HG03439 (cell line): Measurements from ENCODE around the gene CHERP.
"Not testable (repeated sequence)": the region's sequence is repeated elsewhere in the genome, so short reads cannot be mapped to it uniquely, and the experiment has no call there.

Source experiments
- ATAC-seq: cut with Tn5 transposase; IDR thresholded peaks from one replicate; pipeline ENCODE4 v1.9.1; 2021; ENCODE audit warnings: mild to moderate bottlenecking, moderate library complexity; ENCODE audit not compliant: unreplicated experiment

CHERP gene

GRCh38 chr19:16576690-16577530, 34.7 kb upstream of the CHERP start:
- ATAC-seq: no peak

GRCh38 chr19:16575861-16576689, 33.8 kb upstream of the CHERP start:
- no peak for ATAC-seq

DNA sequence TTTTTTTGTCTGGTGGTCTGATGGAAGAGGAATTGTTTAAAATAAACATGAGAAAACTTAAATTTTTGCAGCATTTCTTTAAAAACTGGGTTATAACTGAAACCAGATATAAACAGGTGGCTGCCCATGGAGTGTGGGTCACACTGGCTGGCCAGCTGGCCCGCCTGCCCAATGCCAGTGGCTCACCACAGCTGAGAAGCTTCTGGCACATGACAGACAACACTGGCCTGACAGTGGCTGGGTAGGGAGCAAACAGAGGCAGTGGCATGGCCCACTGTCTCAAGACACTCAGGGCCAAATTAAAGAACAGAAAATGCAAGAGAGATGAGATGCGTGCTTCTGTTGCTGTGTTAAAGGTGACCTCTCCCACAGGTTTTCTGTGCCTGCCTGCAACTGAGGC, 33.0 kb upstream of the CHERP start:
- no peak for ATAC-seq

DNA sequence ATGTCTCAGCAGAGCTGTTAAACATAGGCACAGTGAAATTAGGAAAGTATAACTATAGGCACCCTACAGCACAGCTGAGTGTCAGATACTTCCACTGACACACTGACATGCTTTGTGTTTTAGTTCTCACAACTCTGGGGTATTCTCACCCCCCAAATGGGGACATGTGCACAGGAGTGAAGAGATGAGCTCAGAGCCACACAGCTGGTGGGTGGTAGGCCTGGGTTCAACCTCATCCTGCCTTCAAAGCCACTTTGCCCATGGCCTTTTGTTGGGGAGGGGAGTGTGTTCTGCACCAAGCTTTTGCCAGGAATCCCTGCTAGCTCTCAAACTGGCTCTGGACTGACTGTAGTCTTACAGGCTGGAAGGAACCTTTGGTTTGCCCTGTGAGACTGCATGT, 31.7 kb upstream of the CHERP start:
- no peak for ATAC-seq

- no peak for ATAC-seq
Measured at GRCh38 chr19:16573296-16573695, 31.1 kb upstream of the CHERP start.

- ATAC-seq: peak; percentile 80
Measured at GRCh38 chr19:16572332-16573211, 30.3 kb upstream of the CHERP start, which contains the start of gene SLC35E1. Gene SLC35E1, minus strand, starts transcription at chr19:16572415. Its CDS starts 51 bp downstream, at chr19:16572364.

DNA sequence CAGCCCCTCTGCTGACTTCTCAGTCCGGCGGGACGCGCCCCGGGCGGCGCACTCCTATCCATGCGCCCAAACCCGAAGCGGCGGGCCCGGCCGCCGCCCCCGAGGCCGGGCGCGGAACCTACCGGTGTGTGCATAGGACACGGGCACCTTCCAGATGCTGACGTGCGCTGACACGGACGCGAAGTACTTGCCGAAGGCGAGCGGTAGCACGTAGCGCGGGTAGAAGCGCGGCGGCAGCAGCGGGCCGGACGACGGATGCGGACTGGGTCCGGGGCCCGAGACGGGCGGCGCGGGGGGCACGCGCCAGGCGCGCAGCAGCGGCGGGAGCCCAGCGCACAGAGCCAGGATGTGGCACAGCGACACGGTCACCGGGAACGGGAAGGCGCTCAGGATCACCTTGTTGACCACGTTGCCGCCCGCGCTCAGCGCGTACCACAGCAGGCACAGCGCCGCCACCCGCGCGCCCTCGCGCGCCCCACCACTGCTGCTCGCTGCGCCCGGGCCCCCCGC, 29.6 kb upstream of the CHERP start:
- ATAC-seq: no peak

- ATAC-seq: no peak
Measured at GRCh38 chr19:16571283-16571682, 29.0 kb upstream of the CHERP start.

DNA sequence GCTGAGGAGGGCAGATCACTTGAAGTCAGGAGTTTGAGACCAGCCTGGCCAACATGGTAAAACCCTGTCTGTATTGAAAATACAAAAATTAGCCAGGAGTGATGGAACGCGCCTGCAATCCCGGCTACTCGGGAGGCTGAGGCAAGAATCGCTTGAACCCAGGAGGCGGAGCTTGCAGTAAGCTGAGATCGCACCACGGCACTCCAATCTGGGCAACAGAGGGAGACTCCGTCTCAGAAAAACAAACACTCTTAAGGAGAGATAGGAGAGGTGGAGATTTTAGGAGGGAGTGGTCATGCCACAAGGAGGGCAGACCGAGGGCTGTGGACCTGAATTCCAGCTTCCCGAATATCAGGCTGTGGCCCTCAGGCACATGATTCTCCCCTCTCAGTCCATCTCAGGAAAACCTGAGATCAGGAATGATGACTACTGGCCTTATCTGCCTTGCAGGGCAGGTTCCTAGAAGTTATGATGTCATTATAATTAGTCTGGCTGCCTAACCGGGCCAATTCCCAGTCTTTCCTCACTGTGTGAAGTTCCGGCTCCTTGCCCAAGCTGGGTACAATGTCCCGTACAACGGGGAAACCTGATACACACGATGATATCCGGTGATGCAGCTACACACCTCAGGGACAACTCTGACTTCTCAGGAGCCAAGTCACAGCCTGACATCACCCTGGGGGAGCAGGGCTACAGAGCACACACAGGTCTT, 27.5 kb upstream of the CHERP start:
- no peak for ATAC-seq

GRCh38 chr19:16566702-16567101, 24.5 kb upstream of the CHERP start:
- ATAC-seq: no peak

DNA sequence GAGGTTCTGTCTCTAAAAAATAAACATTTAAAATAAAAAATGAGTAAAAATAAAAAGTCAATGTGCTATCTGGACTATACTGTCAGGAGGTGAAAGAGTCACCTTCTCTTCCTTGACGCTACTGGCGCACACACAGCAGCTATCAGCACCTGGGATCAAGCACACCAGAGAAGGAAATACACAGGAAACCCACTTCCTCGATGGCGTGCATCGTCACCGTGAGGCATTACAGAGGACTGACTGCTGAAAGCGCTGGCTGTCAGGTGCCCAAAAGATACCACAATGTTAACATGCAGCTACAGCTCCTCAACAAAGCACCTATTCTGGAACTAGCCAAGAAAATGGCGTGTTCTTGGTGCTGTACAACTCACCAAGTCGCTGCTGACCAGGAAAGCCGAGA, 23.9 kb upstream of the CHERP start:
- ATAC-seq: no peak

DNA sequence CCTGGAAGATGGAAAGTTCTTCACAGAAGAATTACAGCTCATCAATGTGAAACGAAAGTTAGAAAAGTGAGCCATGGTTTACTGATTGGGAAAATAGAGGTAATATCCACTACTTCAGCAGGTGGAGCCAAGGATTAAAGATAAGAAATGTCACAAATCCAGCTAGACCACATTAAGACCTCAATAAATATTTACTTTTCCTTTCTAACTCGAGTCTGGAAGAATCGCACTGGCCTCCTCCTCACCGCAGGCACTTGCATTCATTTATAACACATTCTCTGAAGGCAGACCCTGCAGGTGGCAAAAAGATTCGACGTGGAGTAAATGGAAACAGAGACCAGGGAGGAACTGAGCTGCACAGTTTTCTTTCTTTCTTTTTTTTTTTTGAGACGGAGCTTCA, 22.6 kb upstream of the CHERP start:
- no peak for ATAC-seq

- no peak for ATAC-seq
Measured at GRCh38 chr19:16562608-16563025, 20.4 kb upstream of the CHERP start.

- ATAC-seq: no peak
Measured at GRCh38 chr19:16561382-16561781, 19.1 kb upstream of the CHERP start.

DNA sequence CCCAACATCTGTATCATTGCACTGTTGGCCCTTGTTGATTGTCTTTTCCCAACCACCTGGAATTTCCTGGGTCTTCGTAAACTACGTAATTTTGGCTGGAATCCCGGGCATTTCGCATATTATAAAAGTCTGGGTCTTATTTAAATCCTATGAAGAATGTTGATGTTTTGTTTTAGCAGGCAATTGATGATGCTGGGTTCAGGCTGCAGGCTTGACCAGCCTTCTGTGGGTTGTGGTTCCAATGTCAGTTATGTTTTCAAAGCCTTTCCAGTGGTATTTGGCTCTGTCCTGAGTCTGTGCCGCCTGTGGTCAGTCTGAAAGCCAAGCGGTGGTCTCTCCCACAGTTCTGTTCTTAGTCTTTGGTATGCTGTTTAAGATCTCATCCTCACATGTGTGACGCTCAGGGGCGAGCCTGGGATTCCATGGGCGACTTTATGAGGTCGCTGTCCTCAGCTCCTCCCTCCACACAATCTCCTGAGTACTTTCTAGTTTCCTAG, 17.6 kb upstream of the CHERP start:
- no peak for ATAC-seq

DNA sequence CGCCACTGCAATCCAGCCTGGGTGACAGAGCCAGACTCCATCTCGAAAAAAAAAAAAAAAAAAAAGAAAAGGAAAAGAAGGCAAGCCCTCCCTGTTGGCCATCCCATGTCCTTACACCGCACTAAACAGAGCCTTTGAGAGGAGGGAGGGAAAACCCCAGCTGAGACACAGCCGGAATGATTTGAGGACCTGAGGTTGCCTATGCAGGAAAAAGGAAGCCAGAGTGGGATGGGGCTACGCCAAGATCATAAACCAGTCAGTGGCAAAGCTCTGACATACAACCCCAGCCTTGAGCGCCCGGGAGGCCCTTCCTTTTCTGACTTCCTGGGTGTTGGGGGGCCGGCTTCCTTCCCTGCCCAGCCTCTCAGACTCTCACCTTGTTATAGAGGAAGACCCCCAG, 12.5 kb upstream of the CHERP start:
- ATAC-seq: no peak

- not testable (repeated sequence) for ATAC-seq
Measured at GRCh38 chr19:16551902-16552301, 9.7 kb upstream of the CHERP start.

DNA sequence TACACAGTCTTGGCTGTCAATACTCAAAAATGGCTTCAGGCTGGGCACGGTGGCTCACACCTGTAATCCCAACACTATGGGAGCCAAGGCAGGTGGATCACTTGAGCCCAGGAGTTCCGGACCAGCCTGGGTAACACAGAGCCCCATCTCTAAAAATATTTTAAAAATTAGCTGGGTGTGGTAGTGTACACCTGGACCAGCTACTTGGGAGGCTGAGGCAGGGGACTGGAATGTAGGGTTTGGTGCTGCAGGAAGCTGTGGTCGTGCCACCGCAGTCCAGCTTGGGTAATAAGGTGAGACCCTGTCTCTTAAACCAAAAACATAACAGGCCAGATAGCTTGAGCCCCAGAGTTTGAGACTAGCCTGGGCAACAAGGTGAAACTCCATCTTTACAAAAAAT, 6.7 kb upstream of the CHERP start:
- ATAC-seq: no peak

DNA sequence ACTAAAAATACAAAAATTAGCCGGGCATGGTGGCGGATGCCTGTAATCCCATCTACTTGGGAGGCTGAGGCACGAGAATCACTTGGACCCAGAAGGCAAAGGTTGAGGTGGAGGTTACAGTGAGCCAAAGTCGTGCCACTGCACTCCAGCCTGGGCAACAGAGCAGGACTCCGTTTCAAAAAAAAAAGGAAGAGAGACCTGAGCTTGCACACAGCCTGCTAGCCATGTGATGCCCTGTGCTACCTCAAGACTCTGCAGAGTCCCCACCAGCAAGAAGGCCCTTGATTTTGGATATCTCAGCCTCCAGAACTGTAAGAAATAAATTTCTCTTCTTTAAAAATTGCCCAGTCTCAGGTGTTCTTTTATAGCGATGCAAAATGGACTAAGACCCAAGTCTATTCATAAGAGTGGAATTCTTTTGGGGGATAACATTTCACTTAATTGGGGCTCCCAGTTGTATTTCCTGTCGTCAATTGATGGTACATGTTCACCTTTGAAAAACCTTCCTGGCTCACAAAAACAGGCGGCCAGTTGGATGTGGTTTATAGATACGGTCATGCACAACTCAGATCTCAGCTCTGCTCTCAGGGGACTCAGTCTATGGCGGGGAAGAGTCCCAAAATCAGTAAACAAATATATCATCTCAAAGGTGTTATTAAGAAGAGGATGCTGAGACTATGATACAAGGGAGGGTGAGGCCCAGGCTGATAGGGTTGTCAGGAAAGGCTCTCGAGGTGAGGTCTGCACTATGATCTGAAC, 2.4 kb upstream of the CHERP start:
- no peak for ATAC-seq
